GM10266 (cell line): ENCODE measurements around the gene RAPGEF6.

Experiments used
- DNase-seq: peaks from one replicate; pipeline ENCODE4 v3.0.0; 2012; ENCODE audit errors: extremely low spot score
- TF ChIP-seq, protein P1 (sequence below): IDR thresholded peaks from 2 replicates; pipeline ENCODE4 v1.5.1; 2012; ENCODE audit warnings: mild to moderate bottlenecking, low read depth; ENCODE audit not compliant: control insufficient read depth, insufficient read depth; ENCODE audit errors: missing control alignments

The RAPGEF6 gene

DNA sequence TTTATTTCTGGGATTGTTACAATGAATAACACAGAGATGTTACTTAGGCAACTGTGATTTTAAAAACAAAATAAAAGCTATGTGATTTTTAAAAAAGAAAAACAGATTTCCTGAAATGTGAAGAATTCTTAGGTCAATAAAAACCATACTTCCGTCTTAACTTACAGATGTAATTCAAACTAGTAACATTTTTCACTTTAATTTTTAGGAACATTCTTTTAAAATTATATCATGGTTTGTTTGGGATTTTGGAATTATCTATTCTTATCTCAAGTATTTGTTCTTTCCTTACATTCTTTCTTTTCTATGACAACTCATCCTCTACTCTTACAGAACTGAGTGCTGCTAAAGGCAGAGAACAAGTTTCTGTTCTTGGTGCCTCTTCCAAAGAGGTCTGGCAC, 159.5 kb downstream of the RAPGEF6 start:
- no peak for DNase-seq
- TF ChIP-seq, protein P1, sequence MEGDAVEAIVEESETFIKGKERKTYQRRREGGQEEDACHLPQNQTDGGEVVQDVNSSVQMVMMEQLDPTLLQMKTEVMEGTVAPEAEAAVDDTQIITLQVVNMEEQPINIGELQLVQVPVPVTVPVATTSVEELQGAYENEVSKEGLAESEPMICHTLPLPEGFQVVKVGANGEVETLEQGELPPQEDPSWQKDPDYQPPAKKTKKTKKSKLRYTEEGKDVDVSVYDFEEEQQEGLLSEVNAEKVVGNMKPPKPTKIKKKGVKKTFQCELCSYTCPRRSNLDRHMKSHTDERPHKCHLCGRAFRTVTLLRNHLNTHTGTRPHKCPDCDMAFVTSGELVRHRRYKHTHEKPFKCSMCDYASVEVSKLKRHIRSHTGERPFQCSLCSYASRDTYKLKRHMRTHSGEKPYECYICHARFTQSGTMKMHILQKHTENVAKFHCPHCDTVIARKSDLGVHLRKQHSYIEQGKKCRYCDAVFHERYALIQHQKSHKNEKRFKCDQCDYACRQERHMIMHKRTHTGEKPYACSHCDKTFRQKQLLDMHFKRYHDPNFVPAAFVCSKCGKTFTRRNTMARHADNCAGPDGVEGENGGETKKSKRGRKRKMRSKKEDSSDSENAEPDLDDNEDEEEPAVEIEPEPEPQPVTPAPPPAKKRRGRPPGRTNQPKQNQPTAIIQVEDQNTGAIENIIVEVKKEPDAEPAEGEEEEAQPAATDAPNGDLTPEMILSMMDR, result no peak

DNA sequence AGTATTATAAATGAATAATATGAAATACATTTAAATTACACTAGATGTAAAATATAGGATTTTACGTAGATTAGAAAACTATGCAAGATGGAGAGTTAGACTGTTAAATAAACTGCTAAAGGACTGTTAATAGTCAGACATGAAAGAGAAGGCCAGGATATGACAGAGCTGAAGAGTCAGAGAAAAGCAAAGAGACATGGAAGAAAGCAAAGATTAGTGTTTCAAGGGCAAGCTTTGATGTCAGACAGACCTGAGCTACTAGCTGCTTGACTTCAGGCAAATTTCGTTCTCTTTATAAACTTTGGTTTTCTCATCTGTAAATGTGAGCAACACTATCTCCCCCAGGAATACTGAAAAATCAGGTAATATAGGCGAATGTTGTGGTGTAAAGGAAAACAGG, 161.3 kb downstream of the RAPGEF6 start:
- TF ChIP-seq, protein P1, result no peak
- DNase-seq, result no peak

DNA sequence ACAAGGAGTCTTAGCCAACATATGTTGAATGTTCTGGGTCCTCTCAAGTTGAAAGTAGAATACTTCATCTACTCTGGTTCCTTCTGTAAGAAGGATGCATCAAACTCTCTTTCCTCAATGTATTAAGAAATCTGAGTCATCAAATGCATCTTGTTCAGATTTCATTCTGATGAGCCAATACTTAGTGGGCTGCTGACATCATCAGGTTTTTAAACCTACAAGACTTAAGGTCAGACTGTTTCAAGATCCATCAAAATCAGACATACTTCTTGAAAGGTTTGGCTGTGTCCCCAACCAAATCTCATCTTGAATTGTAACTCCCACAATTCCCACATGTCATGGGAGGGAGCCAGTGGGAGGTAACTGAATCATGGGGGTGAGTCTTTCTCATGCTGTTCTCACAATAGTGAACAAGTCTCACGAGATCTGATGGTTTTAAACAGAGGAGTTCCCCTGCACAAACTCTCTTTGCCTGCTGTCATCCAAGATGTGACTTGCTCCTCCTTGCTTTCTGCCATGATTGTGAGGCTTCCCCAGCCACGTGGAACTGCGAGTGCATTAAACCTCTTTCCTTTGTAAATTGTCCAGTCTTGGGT, 168.8 kb downstream of the RAPGEF6 start:
- DNase-seq, result no peak

DNA sequence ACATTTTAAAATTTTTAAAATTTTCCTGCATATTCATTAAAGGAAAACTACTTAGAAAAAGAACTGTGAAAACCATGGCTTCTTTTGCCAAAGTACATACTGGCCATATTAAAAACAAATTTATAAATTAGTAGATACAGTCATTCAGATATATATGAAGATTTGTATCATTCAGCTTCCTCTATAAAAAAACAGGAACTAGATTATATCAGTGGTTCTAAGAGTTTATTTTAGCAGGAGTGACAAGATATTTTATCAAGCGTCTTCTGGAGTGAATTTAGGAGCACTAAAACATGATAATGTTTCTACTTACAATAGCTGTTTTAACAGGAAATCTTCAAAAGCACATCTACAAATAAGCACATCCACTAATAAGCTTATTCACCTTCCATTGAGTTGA, 171.4 kb downstream of the RAPGEF6 start:
- TF ChIP-seq, protein P1, result no peak

More for the DNA sequence above, 168.8 kb downstream of the RAPGEF6 start:
- TF ChIP-seq, protein P1, result no peak

DNA sequence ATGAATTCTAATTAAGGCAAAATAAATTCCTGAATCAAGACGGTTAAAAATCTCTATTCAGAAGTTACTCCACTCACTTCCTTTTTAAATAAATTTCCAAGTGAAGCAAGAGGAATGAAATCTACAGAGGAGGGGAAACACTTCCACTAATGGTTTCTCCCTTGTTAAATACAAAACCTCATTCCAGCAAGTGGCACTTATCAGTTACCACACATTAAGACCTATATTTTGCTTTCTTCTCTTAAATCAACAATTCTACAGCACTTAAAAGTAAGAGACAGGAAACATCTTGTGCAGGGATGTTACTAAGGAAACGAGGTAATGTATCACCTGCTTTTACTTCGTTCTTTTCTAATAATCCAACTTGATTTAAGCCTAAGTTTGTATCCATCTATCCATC, 172.6 kb downstream of the RAPGEF6 start:
- no peak for DNase-seq
- TF ChIP-seq, protein P1, result no peak

More for the DNA sequence above, 171.4 kb downstream of the RAPGEF6 start:
- DNase-seq, result no peak

DNA sequence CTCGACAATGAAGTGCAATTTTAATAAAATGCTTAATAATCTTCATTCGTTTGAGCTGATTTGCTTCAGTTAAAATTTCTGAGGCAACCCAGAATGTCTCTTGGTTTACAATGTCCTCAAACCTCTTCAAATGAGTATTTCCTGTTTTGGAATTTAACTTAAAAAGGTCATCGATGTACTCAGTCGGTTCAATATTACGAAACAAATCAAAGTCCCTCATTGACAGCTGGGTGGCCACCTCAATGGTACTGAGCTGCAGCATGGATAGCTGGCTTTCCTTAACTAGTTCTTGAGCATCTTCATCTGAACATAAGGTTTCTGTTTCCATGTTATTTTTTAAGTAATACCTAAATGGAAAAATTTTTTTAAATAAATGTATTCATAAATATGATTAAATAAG, 173.3 kb downstream of the RAPGEF6 start:
- TF ChIP-seq, protein P1, result no peak
- DNase-seq, result no peak

DNA sequence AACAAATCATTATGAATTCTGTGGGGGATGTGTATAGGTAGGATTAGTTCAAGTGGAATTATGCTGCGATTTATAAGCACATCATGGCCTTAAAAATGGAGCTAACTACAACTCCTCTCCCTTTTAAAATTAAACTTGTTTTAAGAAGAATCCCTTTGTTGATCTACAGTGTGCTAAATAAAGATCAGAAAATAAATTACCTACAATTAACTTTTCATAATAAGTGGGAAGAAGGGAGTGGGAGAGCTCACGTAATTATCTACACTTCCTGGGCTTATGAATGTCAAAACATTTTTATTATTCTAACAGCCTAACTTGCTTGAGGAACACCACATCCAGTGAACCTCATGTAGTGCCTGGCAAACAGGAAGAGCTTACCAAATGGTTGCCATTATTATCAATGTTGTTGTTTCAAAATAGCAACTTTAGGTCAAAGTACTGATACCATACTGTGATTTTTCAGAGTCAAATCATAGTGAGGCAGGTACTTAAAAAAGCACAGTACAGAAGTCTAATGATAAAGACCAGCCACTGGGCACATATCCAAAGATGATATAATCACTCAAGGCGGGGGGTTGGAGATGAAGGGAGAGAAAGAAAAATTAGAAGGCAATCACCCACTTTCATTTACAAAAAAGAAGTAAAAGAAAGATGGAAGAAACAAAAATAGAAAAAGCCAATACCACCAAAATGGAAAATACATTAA, 174.0 kb downstream of the RAPGEF6 start:
- no peak for DNase-seq
- TF ChIP-seq, protein P1, result no peak
